H1 (cell line): ENCODE results near the gene BBS12. TPM values are rescaled to one million over a fixed set of nuclear protein-coding genes. Genes with fewer than 3 reads are reported as not detected.

ENCODE experiments used
- ATF3 ChIP-seq: IDR thresholded peaks from 2 replicates; pipeline ENCODE4 v1.6.1; 2011; ENCODE audit warnings: low read depth, mild to moderate bottlenecking, low read length; ENCODE audit not compliant: insufficient read depth
- BACH1 ChIP-seq: IDR thresholded peaks from 2 replicates; pipeline ENCODE4 v1.6.1; 2012; ENCODE audit warnings: low read length, improper control_type of control experiment
- CBX8 ChIP-seq: fragments of 300-800, 300-1000 bp; sonication (generic); IDR thresholded peaks from 2 replicates; pipeline ENCODE4 v1.7.1; 2016; ENCODE audit warnings: low read depth, low read length, borderline replicate concordance
- CEBPB ChIP-seq: IDR thresholded peaks from 2 replicates; pipeline ENCODE4 v1.6.1; 2012; ENCODE audit warnings: low read depth, low read length
- CHD7 ChIP-seq: fragments of 300-600 bp; sonication (generic); IDR thresholded peaks from 2 replicates; pipeline ENCODE4 v1.7.1; 2012; ENCODE audit warnings: low read length, moderate library complexity, mild to moderate bottlenecking, inconsistent platforms; ENCODE audit not compliant: insufficient replicate concordance
- EP300 ChIP-seq, 2 experiments: IDR thresholded peaks; 1 replicate in 1 of 2; 2 replicates in 1 of 2; pipeline ENCODE4 v1.6.1; 2011 to 2012; ENCODE audit warnings: low read depth in 2 of 2, low read length in 2 of 2, mild to moderate bottlenecking in 2 of 2, borderline replicate concordance in 1 of 2, inconsistent platforms in 1 of 2, moderate library complexity in 1 of 2
- RNF2 ChIP-seq: fragments of 200-900, 300-1000 bp; sonication (generic); IDR thresholded peaks from 2 replicates; pipeline ENCODE4 v1.7.1; 2016; ENCODE audit warnings: borderline replicate concordance, low read depth, mild to moderate bottlenecking, antibody characterized with exemption, low read length; ENCODE audit not compliant: poor library complexity, severe bottlenecking; ENCODE audit errors: missing control alignments
- RXRA ChIP-seq: IDR thresholded peaks from 2 replicates; pipeline ENCODE4 v1.6.1; 2011; ENCODE audit warnings: low read depth, mild to moderate bottlenecking, low read length, moderate library complexity; ENCODE audit not compliant: insufficient read depth
- SIX5 ChIP-seq: IDR thresholded peaks from 2 replicates; pipeline ENCODE4 v1.6.1; 2011; ENCODE audit warnings: mild to moderate bottlenecking, low read depth, low read length
- TAF1 ChIP-seq: IDR thresholded peaks from 2 replicates; pipeline ENCODE4 v1.6.1; 2011; ENCODE audit warnings: mild to moderate bottlenecking, low read depth, low read length
- TEAD4 ChIP-seq: IDR thresholded peaks from 2 replicates; pipeline ENCODE4 v1.6.1; 2012; ENCODE audit warnings: low read depth, low read length, inconsistent platforms, mixed read lengths
- polyA plus RNA-seq, 7 experiments: library from polyadenylated mRNA; depleted of rRNA in 3 of 7; stranded (reverse) in 5 of 7; unstranded in 2 of 7; fragments of >200 nt in 5 of 7; fragments of 200-250 nt in 2 of 7; gene quantifications; 1 replicate in 5 of 7; 2 replicates in 1 of 7; 4 replicates in 1 of 7; pipeline versions ENCODE4 v1.2.1 to v1.2.3, GENCODE V29; 2011 to 2013; ENCODE audit warnings: missing spikeins in 2 of 7, mixed read lengths in 2 of 7
- total RNA-seq: library from RNA; stranded (reverse); fragmentation: NEBNext Ultra II Directional; extraction: Animal tissue kit (Norgen Biotek cat#: 25700); gene quantifications from 2 replicates; pipeline ENCODE4 v1.2.1, GENCODE V29; 2021

BBS12 gene
- total and polyA plus RNA-seq, 2 of the 8 experiments (the other 6 are each of a cell fraction or from before 2014, with no cell fraction given), result 0.88 to 2.6 TPM

GRCh38 chr4:122771724-122772123, 39.2 kb downstream of the BBS12 start (continued):
- TF ChIP-seq CHD7 (no peak), RXRA (no peak), EP300 (IDR thresholded peaks at IDR 0.05; ENCODE audit: borderline replicate concordance in 1 of 2, low read depth in 2 of 2, low read length in 2 of 2) (no peak), SIX5 (no peak), CBX8 (no peak), TAF1 (no peak), TEAD4 (no peak), CEBPB (no peak), RNF2 (no peak), BACH1 (no peak), ATF3 (no peak)
